OCI-LY3 (cell line): Measurements from ENCODE around the gene BICDL1.

Experiments used
- H2AFZ ChIP-seq: fragments of 200-600, 300-600 bp; shearing (Covaris generic); 2 replicates; pipeline ENCODE4 v1.6.0; 2014; ENCODE audit warnings: antibody characterized with exemption, low read depth, low read length
- H3K27ac ChIP-seq: fragments of 200-600, 300-600 bp; sonication (generic); 2 replicates; pipeline ENCODE4 v1.5.1; 2014; ENCODE audit warnings: mild to moderate bottlenecking, low read length, moderate library complexity, mixed read lengths
- H3K27me3 ChIP-seq: fragments of 200-600, 300-600 bp; sonication (generic); 2 replicates; pipeline ENCODE4 v1.6.1; 2014; ENCODE audit warnings: low read depth, low read length, mixed read lengths
- H3K36me3 ChIP-seq: fragments of 200-600, 300-600 bp; sonication (generic); replicated peaks from 2 replicates; pipeline ENCODE3; 2014; ENCODE audit warnings: low read depth, low read length, mixed read lengths
- H3K4me1 ChIP-seq: fragments of 300-600, 200-600 bp; sonication (generic); 2 replicates; pipeline ENCODE4 v1.6.1; 2014; ENCODE audit warnings: low read length, mixed read lengths
- H3K4me2 ChIP-seq: fragments of 200-600, 300-600 bp; sonication (generic); 2 replicates; pipeline ENCODE4 v1.6.1; 2014; ENCODE audit warnings: low read length, mixed read lengths
- H3K4me3 ChIP-seq: fragments of 300-600, 200-600 bp; sonication (generic); 2 replicates; pipeline ENCODE4 v1.5.1; 2014; ENCODE audit warnings: antibody characterized with exemption, mild to moderate bottlenecking, low read length, moderate library complexity
- H3K79me2 ChIP-seq: fragments of 300-600, 200-600 bp; shearing (Covaris generic); 2 replicates; pipeline ENCODE4 v1.6.1; 2014; ENCODE audit warnings: mild to moderate bottlenecking, low read length, mixed read lengths
- H3K9ac ChIP-seq: fragments of 300-600, 200-600 bp; shearing (Covaris generic); 2 replicates; pipeline ENCODE4 v1.6.0; 2014; ENCODE audit warnings: mild to moderate bottlenecking, low read length, moderate library complexity
- H3K9me3 ChIP-seq: fragments of 200-600, 300-600 bp; shearing (Covaris generic); 2 replicates; pipeline ENCODE4 v1.6.1; 2014; ENCODE audit warnings: low read length, mixed read lengths; ENCODE audit not compliant: insufficient read depth
- H4K20me1 ChIP-seq: fragments of 200-600, 300-600 bp; sonication (generic); 2 replicates; pipeline ENCODE4 v1.6.1; 2016; ENCODE audit warnings: low read length, mixed read lengths; ENCODE audit not compliant: insufficient read depth
- CTCF ChIP-seq: fragments of 200-600, 300-600 bp; sonication (generic); IDR thresholded peaks from 2 replicates; pipeline ENCODE4 v1.5.1; 2014; ENCODE audit warnings: antibody characterized with exemption, low read length, low read depth
- EZH2phosphoT487 ChIP-seq: fragments of 200-600 bp; shearing (Covaris generic); IDR thresholded peaks from 2 replicates; pipeline ENCODE4 v1.6.1; 2018; ENCODE audit warnings: antibody characterized with exemption, mixed run types, low read depth

BICDL1 gene

GRCh38 chr12:120115066-120115465, 126.0 kb downstream of the BICDL1 start:
- Histone ChIP-seq H3K27ac (no peak overlapping the region), H3K4me3 (peak overlapping the region; percentile 99), H3K79me2 (peaks cover 76% of the 10 kb centered on the region), H4K20me1 (peaks cover 30% of the 10 kb centered on the region), H3K9me3 (no peaks in the 10 kb centered on the region; the same call in 1 of the 2 replicates), H3K4me2 (peak overlapping the region; percentile 96), H3K27me3 (no peaks in the 10 kb centered on the region), H3K9ac (peak overlapping the region; percentile 92; the same call in 1 of the 2 replicates), H3K36me3 (peaks cover 27% of the 10 kb centered on the region), H2AFZ (no peak overlapping the region), H3K4me1 (peaks cover 47% of the 10 kb centered on the region)
- TF ChIP-seq CTCF (no peak), EZH2phosphoT487 (no peak)

GRCh38 chr12:120115692-120116440, 126.8 kb downstream of the BICDL1 start:
- Histone ChIP-seq H3K36me3 (peaks cover 27% of the 10 kb centered on the region), H3K27me3 (no peaks in the 10 kb centered on the region), H3K4me3 (peak overlapping the region; percentile 99), H3K79me2 (peaks cover 72% of the 10 kb centered on the region), H3K4me2 (peak overlapping the region; percentile 96), H3K27ac (no peak overlapping the region), H3K9ac (peak overlapping the region; percentile 92), H4K20me1 (peaks cover 27% of the 10 kb centered on the region), H2AFZ (no peak overlapping the region), H3K9me3 (no peaks in the 10 kb centered on the region; the same call in 1 of the 2 replicates), H3K4me1 (peaks cover 47% of the 10 kb centered on the region)
- TF ChIP-seq EZH2phosphoT487, result no peak

- H3K79me2 ChIP-seq, result peaks cover 66% of the 10 kb centered on the region
- H4K20me1 ChIP-seq, result peaks cover 27% of the 10 kb centered on the region
- no peak within 1 kb of the TSS for H2AFZ ChIP-seq
Observed at GRCh38 chr12:120116441-120116791, 127.4 kb downstream of the BICDL1 start, which contains the start of gene RAB35. TSS of gene RAB35 (minus strand) at chr12:120116753. CDS start at chr12:120116650, 103 bp downstream.

GRCh38 chr12:120116792-120117651, 128.0 kb downstream of the BICDL1 start:
- TF ChIP-seq CTCF (no peak), EZH2phosphoT487 (no peak)
- H3K27ac ChIP-seq, result peak overlapping the region; percentile 70
- H2AFZ ChIP-seq, result no peak overlapping the region
- H3K9ac ChIP-seq, result peak overlapping the region; percentile 81
- peak overlapping the region; percentile 99 for H3K4me3 ChIP-seq
- H3K27me3 ChIP-seq, result no peaks in the 10 kb centered on the region
- peaks cover 22% of the 10 kb centered on the region for H4K20me1 ChIP-seq
- H3K36me3 ChIP-seq, result peaks cover 27% of the 10 kb centered on the region
- H3K4me2 ChIP-seq, result peak overlapping the region; percentile 85
- H3K79me2 ChIP-seq, result peaks cover 61% of the 10 kb centered on the region
- no peaks in the 10 kb centered on the region; the same call in 1 of the 2 replicates for H3K9me3 ChIP-seq
- peaks cover 55% of the 10 kb centered on the region for H3K4me1 ChIP-seq

More at GRCh38 chr12:120116441-120116791, 127.4 kb downstream of the BICDL1 start, which contains the start of gene RAB35:
- Histone ChIP-seq H3K9ac (peak within 1 kb of the TSS; percentile 92), H3K27ac (peak within 1 kb of the TSS; percentile 70), H3K9me3 (no peaks in the 10 kb centered on the region; the same call in 1 of the 2 replicates), H3K27me3 (no peaks in the 10 kb centered on the region), H3K4me1 (peaks cover 48% of the 10 kb centered on the region), H3K4me2 (peak within 1 kb of the TSS; percentile 96), H3K4me3 (peak within 1 kb of the TSS; percentile 99), H3K36me3 (peaks cover 27% of the 10 kb centered on the region)
- TF ChIP-seq EZH2phosphoT487 (no peak), CTCF (no peak)
